ENCODE data around the gene MUC5B.
"Not testable (repeated sequence)": the region's sequence is repeated elsewhere in the genome, so short reads cannot be mapped to it uniquely, and the experiment has no call there.

The MUC5B gene

DNA sequence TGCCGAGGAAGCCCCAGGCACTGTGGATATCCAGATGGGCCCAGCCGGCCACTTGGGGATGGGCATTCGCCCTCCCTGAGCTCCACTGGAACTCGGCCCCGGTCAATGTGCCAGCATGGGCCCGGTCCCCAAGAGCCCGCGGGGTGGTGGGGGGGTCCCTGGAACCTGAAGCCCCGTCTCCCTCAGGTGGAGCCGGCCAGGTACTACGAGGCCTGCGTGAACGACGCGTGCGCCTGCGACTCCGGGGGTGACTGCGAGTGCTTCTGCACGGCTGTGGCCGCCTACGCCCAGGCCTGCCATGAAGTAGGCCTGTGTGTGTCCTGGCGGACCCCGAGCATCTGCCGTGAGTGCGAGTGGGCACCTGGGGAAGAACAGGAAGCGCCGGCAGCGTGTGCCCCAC is 44.0 kb upstream of the MUC5B start:
- DNase-seq (ENCODE audit: insufficient read length, low spot score) (no peak), FAIRE-seq (no peak)
- TF ChIP-seq SPI1 (IDR thresholded peaks at IDR 0.05; ENCODE audit: low read depth, low read length) = no peak
- no peak for TF ChIP-seq PAX5 (IDR thresholded peaks at IDR 0.05; ENCODE audit: insufficient read depth, low read length, severe bottlenecking)
- TF ChIP-seq POLR2A (IDR thresholded peaks at IDR 0.05; ENCODE audit: low read depth, low read length) = no peak
- no peak for TF ChIP-seq POU2F2 (IDR thresholded peaks at IDR 0.05; ENCODE audit: low read depth, low read length)
- TF ChIP-seq TAF1 (IDR thresholded peaks at IDR 0.05; ENCODE audit: low read depth, low read length) = no peak
- no peak for TF ChIP-seq POLR2AphosphoS5 (IDR thresholded peaks at IDR 0.05; ENCODE audit: low read depth, low read length)

DNA sequence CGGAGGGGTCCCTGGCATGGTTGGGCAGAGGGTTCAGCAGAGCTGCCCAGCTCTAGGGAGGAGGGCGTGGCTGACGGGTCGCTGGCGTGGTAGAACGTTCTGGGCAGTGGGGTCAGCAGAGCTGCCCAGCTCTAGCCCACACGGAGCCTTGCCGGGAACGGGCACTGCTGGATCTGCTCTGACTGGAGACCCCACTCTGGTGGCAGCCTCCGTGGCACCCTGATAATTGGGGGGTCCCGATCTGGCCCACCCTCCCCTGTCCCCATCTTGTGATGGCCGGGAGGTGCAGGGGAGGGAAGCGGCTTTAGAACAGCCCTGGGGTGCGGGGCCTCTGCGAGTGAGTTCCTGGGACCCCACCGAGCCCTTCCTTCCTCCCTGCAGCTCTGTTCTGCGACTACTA is 43.2 kb upstream of the MUC5B start:
- no peak for TF ChIP-seq POU2F2 (IDR thresholded peaks at IDR 0.05; ENCODE audit: low read depth, low read length)
- TF ChIP-seq POLR2A (IDR thresholded peaks at IDR 0.05; ENCODE audit: low read depth, low read length) = no peak
- TF ChIP-seq TAF1 (IDR thresholded peaks at IDR 0.05; ENCODE audit: low read depth, low read length) = no peak
- no peak for TF ChIP-seq PAX5 (IDR thresholded peaks at IDR 0.05; ENCODE audit: insufficient read depth, low read length, severe bottlenecking)
- no peak for TF ChIP-seq SPI1 (IDR thresholded peaks at IDR 0.05; ENCODE audit: low read depth, low read length)
- no peak for TF ChIP-seq POLR2AphosphoS5 (IDR thresholded peaks at IDR 0.05; ENCODE audit: low read depth, low read length)
- FAIRE-seq (no peak), DNase-seq (ENCODE audit: insufficient read length, low spot score) (no peak)

DNA sequence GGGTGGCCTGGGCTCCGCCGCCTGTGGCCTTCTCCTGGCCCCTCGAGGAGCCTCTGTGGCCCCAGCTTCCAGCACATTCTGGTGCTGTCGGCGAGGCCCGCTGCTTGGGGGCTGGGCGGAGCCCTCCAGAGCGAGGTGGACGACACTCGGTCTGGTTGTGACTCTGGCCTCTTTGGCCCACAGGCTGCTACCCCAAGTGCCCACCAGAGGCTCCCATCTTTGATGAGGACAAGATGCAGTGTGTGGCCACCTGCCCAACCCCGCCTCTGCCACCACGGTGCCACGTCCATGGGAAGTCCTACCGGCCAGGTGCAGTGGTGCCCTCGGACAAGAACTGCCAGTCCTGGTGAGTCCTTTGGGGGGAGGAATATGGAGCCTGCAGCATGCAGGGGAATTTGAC is 42.7 kb upstream of the MUC5B start:
- DNase-seq (ENCODE audit: insufficient read length, low spot score) (no peak), FAIRE-seq (no peak)
- TF ChIP-seq POLR2AphosphoS5 (IDR thresholded peaks at IDR 0.05; ENCODE audit: low read depth, low read length) (no peak), SPI1 (IDR thresholded peaks at IDR 0.05; ENCODE audit: low read depth, low read length) (no peak), TAF1 (IDR thresholded peaks at IDR 0.05; ENCODE audit: low read depth, low read length) (no peak), POU2F2 (IDR thresholded peaks at IDR 0.05; ENCODE audit: low read depth, low read length) (no peak), PAX5 (IDR thresholded peaks at IDR 0.05; ENCODE audit: insufficient read depth, low read length, severe bottlenecking) (no peak), POLR2A (IDR thresholded peaks at IDR 0.05; ENCODE audit: low read depth, low read length) (no peak)

DNA sequence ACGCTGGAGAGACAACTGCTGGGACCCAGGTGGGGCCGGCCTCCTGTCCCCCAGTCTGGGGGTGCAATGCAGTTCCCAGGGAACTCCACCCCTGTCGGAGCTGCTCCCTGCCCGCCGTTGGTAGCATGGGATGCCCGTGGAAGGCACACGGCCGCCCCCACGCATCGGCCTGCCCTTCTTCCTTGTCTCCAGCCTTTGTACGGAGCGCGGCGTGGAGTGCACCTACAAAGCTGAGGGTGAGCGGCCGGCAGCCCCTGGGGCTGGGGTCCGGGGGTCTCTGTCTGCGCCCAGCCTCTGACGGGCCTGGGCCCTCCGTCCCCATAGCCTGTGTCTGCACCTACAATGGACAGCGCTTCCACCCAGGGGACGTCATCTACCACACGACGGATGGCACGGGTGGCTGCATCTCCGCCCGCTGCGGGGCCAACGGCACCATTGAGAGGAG is 41.9 kb upstream of the MUC5B start:
- FAIRE-seq (no peak), DNase-seq (ENCODE audit: insufficient read length, low spot score) (no peak)
- TF ChIP-seq SPI1 (IDR thresholded peaks at IDR 0.05; ENCODE audit: low read depth, low read length) (no peak), TAF1 (IDR thresholded peaks at IDR 0.05; ENCODE audit: low read depth, low read length) (no peak), POLR2A (IDR thresholded peaks at IDR 0.05; ENCODE audit: low read depth, low read length) (no peak), POU2F2 (IDR thresholded peaks at IDR 0.05; ENCODE audit: low read depth, low read length) (no peak), POLR2AphosphoS5 (IDR thresholded peaks at IDR 0.05; ENCODE audit: low read depth, low read length) (no peak), PAX5 (IDR thresholded peaks at IDR 0.05; ENCODE audit: insufficient read depth, low read length, severe bottlenecking) (no peak)

DNA sequence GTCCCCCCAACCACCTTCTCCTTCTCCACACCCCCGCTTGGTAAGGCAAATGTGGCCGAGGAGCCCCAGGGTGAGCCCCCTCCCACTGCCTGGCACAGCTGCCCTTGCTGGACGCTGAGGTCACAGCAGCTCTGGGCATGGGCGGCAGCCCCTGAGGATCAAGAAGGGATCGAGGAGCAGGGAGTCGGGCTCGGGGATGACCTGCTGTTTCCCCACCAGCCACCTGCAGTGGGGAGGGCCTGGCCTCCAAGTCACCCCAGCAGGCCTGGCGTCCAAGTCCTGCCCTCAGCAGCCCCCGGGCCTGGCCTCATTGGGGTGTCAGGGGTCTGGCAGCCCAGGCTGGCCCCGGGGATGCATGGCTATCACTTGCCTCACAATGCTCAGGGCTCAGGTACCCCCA is 41.4 kb upstream of the MUC5B start:
- no peak for FAIRE-seq
- no peak for DNase-seq (ENCODE audit: insufficient read length, low spot score)
- TF ChIP-seq POU2F2 (IDR thresholded peaks at IDR 0.05; ENCODE audit: low read depth, low read length) (no peak), TAF1 (IDR thresholded peaks at IDR 0.05; ENCODE audit: low read depth, low read length) (no peak), POLR2A (IDR thresholded peaks at IDR 0.05; ENCODE audit: low read depth, low read length) (no peak), POLR2AphosphoS5 (IDR thresholded peaks at IDR 0.05; ENCODE audit: low read depth, low read length) (no peak), SPI1 (IDR thresholded peaks at IDR 0.05; ENCODE audit: low read depth, low read length) (no peak), PAX5 (IDR thresholded peaks at IDR 0.05; ENCODE audit: insufficient read depth, low read length, severe bottlenecking) (no peak)

DNA sequence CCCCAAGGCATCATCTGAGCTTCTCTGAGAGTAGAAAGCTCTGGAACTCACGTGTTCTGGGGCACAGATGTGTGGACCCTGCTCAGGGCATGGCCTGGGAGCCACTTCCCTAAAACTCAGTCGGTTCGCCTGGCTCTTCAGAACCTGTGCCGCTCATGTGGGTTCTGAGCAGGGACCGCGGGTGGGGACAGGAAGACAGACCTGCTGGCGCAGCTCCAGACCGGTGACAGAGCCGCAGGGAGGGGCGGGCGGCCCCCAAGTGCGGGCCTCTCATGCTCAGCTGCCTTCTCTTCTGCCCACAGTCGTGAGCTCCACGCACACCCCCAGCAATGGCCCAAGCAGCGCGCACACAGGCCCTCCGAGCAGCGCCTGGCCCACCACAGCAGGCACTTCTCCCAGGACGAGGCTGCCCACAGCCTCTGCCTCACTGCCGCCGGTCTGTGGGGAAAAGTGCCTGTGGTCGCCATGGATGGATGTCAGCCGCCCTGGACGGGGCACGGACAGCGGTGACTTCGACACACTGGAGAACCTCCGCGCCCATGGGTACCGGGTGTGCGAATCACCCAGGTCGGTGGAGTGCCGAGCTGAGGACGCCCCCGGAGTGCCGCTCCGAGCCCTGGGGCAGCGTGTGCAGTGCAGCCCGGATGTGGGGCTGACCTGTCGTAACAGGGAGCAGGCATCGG is 40.9 kb upstream of the MUC5B start:
- DNase-seq (ENCODE audit: insufficient read length, low spot score) (no peak), FAIRE-seq (no peak)
- TF ChIP-seq POLR2A (IDR thresholded peaks at IDR 0.05; ENCODE audit: low read depth, low read length) = no peak
- no peak for TF ChIP-seq PAX5 (IDR thresholded peaks at IDR 0.05; ENCODE audit: insufficient read depth, low read length, severe bottlenecking)
- no peak for TF ChIP-seq SPI1 (IDR thresholded peaks at IDR 0.05; ENCODE audit: low read depth, low read length)
- no peak for TF ChIP-seq TAF1 (IDR thresholded peaks at IDR 0.05; ENCODE audit: low read depth, low read length)
- no peak for TF ChIP-seq POU2F2 (IDR thresholded peaks at IDR 0.05; ENCODE audit: low read depth, low read length)
- no peak for TF ChIP-seq POLR2AphosphoS5 (IDR thresholded peaks at IDR 0.05; ENCODE audit: low read depth, low read length)

DNA sequence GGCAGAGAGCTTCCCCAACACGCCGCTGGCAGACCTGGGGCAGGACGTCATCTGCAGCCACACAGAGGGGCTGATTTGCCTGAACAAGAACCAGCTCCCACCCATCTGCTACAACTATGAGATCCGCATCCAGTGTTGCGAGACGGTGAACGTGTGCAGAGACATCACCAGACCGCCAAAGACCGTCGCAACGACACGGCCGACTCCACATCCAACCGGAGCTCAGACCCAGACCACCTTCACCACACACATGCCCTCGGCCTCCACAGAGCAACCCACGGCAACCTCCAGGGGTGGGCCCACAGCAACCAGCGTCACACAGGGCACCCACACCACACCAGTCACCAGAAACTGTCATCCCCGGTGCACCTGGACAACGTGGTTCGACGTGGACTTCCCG is 38.7 kb upstream of the MUC5B start:
- FAIRE-seq; DNase-seq (ENCODE audit: insufficient read length, low spot score): not testable (repeated sequence)

DNA sequence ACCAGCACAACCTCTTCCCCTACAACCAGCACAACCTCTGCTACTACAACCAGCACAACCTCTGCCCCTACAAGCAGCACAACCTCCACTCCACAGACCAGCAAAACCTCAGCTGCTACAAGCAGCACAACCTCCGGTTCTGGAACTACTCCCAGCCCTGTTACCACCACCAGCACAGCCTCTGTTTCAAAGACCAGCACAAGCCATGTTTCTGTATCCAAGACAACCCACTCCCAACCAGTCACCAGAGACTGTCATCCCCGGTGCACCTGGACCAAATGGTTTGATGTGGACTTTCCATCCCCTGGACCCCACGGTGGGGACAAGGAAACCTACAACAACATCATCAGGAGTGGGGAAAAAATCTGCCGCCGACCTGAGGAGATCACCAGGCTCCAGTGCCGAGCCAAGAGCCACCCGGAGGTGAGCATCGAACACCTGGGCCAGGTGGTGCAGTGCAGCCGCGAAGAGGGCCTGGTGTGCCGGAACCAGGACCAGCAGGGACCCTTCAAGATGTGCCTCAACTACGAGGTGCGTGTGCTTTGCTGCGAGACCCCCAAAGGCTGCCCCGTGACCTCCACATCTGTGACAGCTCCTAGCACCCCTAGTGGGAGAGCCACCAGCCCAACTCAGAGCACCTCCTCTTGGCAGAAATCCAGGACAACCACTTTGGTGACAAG is 34.3 kb upstream of the MUC5B start:
- not testable (repeated sequence) for FAIRE-seq; DNase-seq (ENCODE audit: insufficient read length, low spot score)

DNA sequence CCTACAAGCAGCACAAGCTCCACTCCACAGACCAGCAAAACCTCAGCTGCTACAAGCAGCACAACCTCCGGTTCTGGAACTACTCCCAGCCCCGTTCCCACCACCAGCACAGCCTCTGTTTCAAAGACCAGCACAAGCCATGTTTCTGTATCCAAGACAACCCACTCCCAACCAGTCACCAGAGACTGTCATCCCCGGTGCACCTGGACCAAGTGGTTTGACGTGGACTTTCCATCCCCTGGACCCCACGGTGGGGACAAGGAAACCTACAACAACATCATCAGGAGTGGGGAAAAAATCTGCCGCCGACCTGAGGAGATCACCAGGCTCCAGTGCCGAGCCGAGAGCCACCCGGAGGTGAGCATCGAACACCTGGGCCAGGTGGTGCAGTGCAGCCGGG is 33.0 kb upstream of the MUC5B start:
- not testable (repeated sequence) for FAIRE-seq; DNase-seq (ENCODE audit: insufficient read length, low spot score)

DNA sequence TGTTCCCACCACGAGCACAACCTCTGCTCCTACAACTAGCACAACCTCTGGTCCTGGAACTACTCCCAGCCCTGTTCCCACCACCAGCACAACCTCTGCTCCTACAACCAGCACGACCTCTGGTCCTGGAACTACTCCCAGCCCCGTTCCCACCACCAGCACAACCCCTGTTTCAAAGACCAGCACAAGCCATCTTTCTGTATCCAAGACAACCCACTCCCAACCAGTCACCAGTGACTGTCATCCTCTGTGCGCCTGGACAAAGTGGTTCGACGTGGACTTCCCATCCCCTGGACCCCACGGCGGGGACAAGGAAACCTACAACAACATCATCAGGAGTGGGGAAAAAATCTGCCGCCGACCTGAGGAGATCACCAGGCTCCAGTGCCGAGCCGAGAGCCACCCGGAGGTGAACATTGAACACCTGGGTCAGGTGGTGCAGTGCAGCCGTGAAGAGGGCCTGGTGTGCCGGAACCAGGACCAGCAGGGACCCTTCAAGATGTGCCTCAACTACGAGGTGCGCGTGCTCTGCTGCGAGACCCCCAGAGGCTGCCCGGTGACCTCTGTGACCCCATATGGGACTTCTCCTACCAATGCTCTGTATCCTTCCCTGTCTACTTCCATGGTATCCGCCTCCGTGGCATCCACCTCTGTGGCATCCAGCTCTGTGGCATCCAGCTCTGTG is 30.9 kb upstream of the MUC5B start:
- DNase-seq (ENCODE audit: insufficient read length, low spot score); FAIRE-seq: not testable (repeated sequence)
